IMR-90 (cell line): Measurements from ENCODE around the gene KLHL3.

Experiments used
- CTCF ChIP-seq: conservative IDR thresholded peaks from 2 replicates; pipeline ENCODE4 v1.5.1; 2012; ENCODE audit warnings: mild to moderate bottlenecking, low read depth, low read length, improper control_type of control experiment
- FOS ChIP-seq: fragments of 150-350 bp; IDR thresholded peaks from 2 replicates; pipeline ENCODE4 v1.6.1; 2016; ENCODE audit warnings: low read depth, low read length
- NFE2L2 ChIP-seq: fragments of 150-350 bp; IDR thresholded peaks from 2 replicates; pipeline ENCODE4 v1.6.1; 2016; ENCODE audit warnings: low read depth, mild to moderate bottlenecking, low read length

GRCh38 chr5:137760294-137760693 lies 24.4 kb upstream of the KLHL3 start:
- TF ChIP-seq CTCF = no peak
- no peak for TF ChIP-seq NFE2L2
- no peak for TF ChIP-seq FOS
